ENCODE results near the gene PLEKHN1.

The PLEKHN1 gene

DNA sequence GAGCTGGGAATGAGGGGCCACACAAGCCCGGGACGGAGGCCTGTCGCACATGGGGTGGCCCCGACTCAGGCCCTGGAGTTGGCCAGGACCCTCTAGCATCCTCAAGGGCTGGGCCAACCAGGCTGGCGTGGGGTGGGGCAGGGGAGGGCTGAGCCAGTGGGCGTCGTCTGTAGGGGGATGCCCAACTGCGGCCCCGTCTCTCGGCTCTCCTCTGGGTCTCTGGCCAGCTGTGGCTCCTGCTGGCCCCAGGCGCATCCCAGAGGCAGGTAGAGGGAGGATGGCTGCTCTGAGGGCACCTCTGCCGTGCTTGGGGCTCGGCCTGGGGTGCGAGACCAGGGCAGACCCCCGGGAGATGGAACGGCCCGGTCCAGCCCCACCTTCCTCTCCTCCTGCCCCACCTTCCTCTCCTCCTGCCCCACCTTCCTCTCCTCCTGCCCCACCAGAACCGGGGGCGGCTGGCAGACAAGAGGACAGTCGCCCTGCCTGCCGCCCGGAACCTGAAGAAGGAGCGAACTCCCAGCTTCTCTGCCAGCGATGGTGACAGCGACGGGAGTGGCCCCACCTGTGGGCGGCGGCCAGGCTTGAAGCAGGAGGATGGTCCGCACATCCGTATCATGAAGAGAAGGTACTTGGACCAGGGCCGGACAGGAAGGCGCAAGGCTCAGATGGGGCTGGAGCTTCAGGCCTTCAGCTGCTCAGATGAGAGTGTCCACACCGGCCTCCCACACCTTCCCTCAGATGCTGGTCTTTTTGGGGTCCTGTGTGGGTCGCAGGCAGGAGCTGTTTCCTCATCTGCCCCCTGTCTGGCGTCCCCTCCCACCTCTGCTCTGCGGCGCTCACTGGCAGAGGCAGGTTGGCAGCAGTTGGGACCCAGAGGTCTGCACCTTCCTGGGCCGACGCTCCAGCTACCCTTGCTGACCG is 36.3 kb upstream of the PLEKHN1 start:
- no peak for DNase-seq

DNA sequence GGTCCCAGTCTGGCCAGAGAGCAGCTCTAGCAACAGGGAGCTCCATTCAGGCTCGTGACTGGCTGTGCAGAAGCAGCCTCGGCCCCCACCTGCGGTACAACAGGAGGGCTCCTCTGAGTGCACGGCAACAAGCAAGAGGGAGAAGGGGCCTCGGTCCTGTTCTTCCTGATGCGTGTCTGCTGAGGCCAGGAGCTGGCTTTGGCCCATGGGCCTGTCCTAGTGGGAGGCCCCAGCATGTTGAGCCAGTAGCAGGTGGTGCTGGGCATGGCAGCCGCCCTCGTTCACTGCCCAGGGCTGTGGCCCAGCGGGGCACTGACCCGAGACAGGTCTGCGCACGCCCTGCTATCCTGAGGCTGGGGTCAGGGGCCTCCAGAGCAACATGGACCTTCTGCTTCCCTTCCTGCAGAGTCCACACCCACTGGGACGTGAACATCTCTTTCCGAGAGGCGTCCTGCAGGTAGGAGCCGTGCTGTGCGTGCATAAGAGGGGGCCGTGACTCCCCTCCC is 35.6 kb upstream of the PLEKHN1 start:
- no peak for DNase-seq

DNA sequence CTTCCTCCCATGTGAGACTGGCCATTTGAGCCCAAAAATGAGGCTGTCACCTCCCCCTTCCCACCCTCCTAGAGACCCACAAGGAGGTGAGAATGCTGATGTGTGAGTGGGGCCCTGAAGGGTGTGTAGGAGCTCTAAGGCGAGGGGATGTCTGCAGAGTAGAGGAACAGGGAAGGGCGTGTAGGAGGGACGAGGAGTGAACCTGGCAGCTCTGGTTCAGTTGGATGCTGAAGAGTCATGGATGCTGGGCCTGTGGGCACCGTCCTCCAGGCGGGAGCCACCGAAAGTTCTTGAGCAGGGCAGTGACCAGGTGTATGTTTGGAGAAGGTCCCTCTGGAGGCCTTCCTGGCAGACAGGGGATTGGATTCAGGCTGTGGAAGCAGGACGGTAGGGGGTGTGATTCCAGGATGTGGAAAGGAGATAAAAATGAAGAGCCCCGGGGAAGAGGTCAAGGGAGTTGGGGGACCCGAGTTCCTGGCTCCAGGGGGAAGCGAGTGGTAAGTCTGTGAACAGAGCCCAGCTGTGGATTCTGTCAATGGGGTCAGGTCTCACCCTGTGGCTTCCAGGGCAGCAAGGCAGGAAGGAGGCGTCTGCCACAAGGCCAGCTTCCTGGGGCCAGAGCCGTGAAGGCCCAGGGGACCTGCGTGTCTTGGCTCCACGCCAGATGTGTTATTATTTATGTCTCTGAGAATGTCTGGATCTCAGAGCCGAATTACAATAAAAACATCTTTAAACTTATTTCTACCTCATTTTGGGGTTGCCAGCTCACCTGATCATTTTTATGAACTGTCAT is 34.7 kb upstream of the PLEKHN1 start:
- DNase-seq: no peak

DNA sequence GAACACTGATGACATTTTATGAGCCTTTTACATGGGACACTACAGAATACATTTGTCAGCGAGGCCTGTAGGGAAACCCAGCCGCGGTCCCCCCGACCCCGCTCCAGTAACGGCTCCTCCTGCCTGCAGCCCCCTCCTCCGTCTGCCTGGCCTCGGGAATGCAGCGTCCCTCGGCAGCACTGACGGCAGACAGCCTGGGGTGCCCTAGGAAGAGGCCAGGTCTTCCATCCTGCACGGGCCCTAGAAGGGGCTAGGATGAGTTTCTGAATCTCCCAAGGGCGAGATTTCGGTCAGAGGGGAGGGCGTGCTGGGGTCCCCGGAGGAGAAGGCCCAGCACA is 34.1 kb upstream of the PLEKHN1 start:
- DNase-seq: no peak

DNA sequence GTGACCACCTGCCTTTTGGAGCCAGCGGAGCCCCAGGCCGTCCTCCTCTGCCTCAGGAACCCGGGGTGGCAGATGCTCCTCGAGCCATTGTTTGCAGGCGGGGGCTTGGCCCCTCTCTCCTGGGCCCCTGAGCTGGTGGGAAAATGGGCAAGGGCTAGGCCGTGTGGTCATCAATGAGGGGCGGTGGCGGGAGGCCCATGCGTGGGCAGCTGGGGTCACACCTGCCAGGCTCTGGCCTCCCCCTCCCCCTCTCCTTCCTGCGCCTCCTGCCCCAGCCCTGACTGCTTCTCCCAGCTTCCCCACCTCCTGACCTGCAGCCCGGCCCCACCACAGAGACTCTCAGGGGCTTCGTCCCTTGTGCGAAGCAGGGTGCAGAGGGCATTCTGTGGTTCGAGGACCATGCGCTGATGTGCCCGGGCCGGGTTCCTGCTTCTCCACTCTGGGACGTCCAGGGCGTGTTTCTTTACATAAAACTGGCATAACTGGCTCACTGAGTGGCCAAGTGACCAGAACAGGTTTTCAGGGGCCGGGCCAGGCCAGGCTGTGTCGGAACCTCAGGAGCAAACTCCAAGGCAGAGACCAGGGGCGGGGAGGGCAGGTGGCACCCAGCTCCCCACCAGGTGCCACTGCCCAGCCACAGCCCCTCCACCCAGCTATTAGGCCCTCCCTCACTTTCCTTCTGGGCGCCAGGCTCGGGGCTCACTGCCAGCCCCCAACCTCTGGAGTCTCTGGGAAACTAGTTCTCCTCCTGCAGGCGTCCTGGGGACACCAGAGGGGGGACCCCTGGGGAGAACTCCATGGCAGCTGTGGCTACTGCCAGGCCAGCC is 33.3 kb upstream of the PLEKHN1 start:
- no peak for DNase-seq

DNA sequence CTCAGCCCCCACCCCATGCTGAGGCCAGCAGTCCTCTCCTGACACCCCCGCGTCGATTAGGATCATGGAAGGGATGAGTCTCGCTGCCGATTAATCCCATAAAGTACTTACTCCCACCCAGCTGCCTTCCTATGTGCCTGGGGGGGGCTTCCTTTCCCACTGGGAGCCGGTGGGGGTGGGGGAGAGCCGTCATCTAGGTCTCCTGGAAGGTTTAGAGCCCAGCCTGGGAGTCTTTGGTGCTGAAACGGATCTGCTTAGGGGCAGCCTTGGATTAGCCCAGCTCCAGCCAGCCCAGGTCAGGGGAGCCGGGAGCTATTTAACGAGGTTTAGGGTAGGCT is 32.7 kb upstream of the PLEKHN1 start:
- no peak for DNase-seq

DNA sequence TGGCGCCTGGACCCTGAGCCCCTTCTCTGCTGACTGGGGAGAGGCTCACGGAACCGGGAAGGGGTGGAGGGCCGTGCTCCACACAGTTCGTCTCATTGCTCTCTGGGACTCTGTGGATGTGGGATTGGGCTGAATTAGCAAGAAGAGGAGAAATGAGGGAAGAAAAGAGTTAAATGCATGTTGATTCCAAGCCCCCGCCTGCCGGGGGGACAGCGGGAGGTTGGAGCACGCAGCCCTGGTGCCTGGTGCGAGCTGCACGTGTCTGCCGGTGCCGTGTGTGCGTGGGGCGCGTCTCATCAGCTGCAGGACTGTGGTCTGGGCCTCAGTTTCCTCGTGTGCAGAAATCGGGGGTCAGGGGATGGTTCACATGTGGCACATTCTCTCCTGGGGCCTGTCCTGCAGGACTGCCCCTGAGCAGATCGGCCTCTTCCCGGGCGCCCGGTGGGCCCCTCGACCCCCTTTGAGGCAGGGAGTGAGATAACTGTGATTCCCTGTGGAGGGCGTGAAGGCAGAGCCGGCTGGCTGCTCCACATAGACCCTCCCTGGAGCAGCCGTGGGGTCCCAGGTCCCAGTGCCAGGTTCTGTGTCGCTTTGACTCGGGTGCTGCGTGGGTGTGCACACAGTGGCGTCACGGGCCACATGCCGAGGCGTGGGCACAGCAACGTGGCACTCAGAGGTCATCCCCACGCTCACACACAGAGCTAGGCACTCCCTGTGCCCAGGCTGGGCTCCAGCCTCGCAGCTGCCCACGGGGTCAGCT is 31.1 kb upstream of the PLEKHN1 start:
- no peak for DNase-seq

DNA sequence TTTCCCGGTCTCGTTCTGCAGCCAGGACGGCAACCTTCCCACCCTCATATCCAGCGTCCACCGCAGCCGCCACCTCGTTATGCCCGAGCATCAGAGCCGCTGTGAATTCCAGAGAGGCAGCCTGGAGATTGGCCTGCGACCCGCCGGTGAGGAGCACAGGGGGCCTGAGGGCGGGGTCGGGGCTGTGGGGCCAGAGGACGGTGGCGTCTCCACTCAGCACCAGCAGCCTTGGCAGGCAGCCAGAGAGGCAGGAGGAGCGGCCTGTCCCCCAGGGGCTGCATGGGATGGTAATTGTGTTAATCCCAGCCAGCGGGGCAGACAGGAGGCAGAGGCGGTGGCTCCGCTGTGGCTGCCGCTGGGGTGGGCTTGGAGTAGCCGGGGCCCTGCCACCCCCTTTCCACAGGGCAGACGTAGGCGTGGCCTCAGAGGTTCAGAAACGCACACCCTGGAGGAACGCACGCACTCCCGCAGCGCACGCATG is 30.5 kb upstream of the PLEKHN1 start:
- DNase-seq: no peak

DNA sequence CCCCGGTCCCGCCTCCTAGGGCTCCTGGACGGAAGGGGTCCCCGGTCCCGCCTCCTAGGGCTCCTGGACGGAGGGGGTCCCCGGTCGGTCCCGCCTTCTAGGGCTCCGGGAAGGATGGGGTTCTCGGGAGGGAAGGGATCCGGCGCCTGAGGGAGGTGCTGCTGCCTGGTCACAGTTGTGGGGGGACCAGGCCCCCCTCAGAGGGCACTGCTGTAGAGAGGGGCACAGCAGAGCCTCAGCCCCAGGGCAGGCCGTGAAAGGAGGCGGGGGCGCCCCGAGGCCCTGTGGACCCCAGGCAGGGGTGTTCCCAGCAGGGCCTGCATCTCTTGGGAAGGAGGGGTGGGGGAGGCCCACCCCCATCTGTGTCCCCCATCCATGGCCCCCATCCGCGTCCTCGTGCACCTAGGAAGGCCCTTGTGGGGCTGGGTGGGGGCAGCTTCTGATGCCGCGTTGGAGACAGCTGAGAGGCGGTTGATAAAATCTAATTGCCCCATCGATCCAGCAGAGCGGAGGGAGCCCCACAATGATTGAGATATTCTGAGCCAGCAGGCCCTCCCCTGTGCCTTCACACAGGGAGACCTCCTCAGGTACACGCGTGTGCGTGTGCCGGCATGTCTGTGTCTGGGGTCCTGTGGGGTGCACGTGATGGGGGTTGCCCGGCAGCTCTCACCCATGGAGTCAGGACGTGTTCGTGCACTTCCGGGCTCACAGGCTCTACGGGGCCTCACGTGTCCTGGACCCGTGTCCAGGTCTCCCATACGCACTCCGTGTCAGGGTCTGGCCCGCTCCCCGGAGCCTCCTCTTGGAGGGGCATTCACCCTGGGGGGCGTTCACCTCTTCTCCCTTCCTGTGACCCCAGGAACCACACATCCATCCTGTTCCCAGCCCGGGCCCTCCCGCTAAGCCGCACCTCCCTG is 29.7 kb upstream of the PLEKHN1 start:
- no peak for DNase-seq

DNA sequence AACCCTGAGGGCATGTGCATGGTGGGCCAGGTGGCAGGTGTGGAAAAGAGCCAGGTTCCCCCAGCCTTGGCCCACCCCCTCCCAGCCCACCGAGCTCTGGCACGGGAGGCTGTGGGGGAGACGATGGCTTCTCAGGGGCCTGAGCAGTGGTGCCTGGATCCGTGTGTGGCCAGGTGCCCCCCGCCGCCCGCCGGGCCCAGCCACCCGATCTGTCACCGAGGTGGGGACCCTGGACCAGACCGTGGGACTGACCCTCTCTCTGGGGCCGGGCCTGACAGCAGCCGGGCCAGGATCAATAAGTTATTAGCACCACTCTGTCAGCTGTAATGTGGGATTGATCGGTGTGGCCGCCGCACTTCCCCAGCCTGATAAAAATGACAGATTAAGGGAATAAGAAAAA is 28.8 kb upstream of the PLEKHN1 start:
- no peak for DNase-seq

DNA sequence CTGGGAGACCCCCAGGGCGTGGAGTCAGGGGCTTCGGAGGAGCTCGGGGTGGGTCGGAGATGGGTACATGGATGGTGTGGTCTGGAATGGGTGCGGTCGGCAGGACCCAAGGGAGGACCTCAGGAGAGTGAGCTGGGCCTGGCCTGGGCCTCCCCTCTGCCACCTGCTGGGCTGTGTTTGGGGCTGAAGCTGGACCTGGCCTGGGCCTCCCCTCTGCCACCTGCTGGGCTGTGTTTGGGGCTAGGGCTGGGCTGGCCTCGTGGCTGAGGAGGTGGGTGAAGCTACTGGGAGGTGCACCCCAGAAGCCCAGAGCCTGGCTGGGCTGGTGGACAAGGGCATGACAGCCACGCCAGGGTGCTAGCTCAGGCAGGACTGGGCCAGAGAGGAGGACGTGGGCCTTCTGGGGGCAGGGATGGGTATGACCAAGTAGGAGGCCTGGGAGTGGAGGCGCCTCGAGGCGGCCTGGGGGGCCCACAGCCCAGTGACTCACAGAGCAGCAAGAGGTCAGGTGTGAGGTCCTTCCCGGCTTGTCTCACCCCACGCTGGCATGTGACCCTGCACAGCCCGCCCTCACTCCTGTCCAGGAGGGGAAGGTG is 28.1 kb upstream of the PLEKHN1 start:
- DNase-seq: peak; percentile 70

DNA sequence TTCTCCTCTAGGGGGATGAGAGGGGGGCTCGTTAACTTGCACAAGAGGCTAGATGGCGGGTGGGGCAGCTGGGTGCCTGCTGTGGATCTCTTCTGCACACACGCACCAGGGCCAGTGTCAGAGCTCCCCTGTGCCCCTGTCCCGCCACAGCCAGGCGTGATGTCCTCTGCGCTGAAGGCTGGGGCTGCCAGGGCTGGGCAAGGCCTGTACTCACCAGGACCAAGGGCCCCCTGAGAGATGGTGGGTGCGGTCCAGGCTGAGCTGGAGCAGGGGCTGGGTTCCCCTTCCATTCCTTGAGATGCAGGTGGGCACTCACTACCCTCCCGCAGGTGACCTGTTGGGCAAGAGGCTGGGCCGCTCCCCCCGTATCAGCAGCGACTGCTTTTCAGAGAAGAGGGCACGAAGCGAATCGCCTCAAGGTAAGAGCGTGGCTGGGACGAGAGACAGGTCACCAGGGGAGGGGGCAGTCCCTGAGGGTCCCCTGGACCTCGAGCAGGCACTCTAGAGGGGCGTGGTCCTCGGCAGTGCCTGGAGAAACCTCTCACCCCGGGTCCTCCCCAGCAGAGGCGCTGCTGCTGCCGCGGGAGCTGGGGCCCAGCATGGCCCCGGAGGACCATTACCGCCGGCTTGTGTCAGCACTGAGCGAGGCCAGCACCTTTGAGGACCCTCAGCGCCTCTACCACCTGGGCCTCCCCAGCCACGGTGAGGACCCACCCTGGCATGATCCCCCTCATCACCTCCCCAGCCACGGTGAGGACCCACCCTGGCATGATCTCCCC is 27.4 kb upstream of the PLEKHN1 start:
- DNase-seq: no peak

DNA sequence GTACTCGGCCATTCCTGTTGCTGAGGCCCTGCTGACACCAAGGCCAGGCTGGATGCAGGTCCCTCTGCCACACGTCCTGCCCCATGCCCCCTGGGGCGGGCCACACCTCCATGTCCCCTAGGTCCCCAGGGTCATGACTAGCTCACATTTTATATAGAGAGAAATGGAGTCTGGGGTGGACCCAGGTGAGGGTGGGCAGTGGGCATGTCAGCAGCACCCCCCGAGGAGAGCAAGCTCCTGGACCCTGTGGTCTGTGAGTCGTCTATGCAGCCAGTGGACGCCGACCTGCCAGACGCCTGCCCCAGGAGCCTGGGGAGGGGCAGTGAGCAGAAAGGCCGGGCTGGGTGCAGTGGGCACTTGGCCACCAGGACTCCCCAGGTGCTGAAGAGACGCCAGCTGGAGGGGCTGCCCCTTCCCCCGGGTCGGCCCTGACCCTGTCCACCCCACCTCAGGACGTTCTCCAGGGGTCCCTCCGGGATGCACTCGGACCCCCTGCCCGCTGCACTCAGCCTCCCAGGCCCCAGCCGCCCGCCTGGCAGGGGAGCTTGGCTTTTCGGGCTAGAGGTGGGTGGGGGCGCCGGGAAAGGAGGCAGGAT is 26.7 kb upstream of the PLEKHN1 start:
- no peak for DNase-seq

DNA sequence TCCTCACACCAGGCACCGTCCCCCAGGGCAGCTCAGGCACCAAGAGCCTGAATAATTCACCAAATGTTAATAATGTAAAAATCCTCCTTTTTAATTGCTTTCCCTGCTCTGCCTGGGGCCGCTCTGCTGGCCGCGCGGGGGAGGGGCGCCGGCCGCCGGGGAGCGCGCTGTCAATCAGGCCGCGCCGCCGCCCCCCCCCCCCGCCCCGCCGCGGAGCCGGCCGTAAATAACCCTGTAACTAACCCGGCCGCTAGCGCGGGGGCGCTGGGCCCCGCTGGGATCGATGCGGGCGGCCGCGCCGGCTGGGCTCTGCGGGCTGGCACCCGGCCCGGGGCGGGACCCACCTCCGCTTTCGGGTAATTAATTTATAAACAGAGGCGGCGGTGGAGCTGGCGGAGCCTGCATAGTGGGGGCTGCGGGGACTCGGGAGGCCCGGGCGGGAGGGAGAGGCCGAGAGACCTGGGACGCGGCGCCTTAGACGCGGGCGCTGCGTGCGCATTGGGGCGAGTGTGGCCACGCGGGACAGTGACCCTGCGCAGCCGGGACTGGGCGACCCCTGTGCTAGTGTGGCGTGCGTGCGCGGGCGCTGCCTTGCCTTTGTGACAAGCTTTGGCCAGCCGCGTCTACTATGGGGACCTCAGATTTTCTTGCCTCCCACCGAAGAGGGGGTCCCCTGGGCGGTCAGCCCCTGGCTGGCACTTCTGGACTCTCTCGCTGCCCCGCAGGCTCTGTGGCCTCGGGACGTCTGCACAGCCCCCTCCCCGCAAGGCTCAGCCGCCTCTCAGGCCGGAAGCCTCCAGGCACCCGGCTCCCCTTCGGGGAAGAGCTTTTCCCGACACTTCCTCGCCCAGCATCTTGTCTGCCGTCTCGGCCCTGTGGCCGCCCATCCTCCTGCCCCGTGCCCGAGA is 25.9 kb upstream of the PLEKHN1 start:
- peak; percentile 64 for DNase-seq

DNA sequence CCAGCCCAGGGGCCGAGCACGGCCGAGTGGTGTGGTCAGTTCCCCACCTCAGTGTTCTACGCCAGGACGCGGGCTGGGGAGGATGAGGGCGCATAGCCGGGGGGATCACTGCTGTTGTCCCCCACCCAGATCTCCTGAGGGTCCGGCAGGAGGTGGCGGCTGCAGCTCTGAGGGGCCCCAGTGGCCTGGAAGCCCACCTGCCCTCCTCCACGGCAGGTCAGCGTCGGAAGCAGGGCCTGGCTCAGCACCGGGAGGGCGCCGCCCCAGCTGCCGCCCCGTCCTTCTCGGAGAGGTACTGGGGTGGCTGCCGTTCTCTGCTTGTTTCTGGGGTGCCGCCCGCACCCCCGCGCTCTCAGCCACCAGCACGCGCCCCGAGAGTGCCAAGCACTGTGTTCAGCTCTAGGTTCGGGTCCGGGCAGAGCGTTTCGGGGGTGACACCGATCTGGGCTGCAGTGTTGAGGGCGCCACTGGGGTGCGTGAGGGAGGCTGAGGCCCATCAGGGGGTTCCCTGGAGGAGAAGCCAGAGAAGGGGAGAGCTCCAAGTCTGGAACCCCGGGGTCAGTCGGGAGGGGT is 25.2 kb upstream of the PLEKHN1 start:
- DNase-seq: no peak

DNA sequence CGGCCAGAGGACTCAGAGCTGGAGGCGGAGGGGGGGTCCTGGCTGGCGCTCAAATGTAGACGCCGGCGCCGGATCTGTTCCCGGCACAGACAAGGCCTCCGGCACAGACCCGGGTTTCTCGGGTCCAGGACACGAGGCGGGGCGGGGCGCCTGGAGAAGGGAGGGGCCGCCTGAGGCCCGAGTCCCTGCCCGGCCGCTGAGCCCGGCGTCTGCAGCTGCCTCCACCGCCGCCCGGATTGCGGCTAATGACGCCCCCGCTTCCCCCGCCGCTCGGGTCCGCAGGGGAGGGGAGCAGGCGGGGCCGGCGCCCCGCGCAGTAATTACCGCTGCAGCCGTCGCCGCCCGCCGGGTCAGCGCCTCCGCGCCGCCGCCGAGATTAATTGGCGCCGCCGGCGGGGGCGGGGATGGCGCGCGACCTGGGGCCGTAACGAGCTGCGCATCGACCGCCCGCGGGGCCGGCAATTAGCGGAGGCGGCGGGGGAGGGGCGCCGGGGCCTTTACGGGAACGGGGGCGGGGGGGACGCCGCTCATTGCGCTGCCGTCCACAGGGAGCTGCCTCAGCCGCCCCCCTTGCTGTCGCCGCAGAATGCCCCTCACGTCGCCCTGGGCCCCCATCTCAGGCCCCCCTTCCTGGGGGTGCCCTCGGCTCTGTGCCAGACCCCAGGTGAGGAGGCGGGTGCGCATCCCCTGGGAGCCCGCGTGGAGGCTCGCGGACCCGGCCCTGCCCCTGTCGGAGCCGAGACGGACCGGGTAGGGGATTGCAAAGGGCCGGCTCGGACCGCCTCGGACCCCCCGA is 24.5 kb upstream of the PLEKHN1 start:
- DNase-seq: peak; percentile 84

DNA sequence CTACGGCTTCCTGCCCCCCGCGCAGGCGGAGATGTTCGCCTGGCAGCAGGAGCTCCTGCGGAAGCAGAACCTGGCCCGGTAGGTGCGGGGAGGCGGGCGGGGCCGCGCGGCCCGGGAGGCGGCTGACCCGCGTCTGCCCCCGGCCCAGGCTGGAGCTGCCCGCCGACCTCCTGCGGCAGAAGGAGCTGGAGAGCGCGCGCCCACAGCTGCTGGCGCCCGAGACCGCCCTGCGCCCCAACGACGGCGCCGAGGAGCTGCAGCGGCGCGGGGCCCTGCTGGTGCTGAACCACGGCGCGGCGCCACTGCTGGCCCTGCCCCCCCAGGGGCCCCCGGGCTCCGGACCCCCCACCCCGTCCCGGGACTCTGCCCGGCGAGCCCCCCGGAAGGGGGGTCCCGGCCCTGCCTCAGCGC is 23.9 kb upstream of the PLEKHN1 start:
- DNase-seq: no peak

Data from EL (cell line).